SK-N-DZ (cell line): ENCODE results near the gene HIRIP3.
A peak's percentile ranks its signal among the peaks of the same experiment; 100 is the strongest.

Experiments used
- DNase-seq: peaks from one replicate; pipeline ENCODE4 v3.0.0-alpha.2; 2015; ENCODE audit warnings: low spot score

HIRIP3 gene

GRCh38 chr16:29984764-29985147 is 10.7 kb downstream of the HIRIP3 start:
- no peak for DNase-seq

- no peak for DNase-seq
These were observed 11.2 kb downstream of the HIRIP3 start for GRCh38 chr16:29984137-29984763.

GRCh38 chr16:29983420-29984136 is 11.8 kb downstream of the HIRIP3 start:
- no peak for DNase-seq

GRCh38 chr16:29982560-29983419 is 12.6 kb downstream of the HIRIP3 start:
- DNase-seq: no peak

- DNase-seq: no peak
These were observed 16.7 kb downstream of the HIRIP3 start for GRCh38 chr16:29978564-29979270.

GRCh38 chr16:29978081-29978480 is 17.3 kb downstream of the HIRIP3 start:
- no peak for DNase-seq

- no peak for DNase-seq
These were observed 18.2 kb downstream of the HIRIP3 start for GRCh38 chr16:29977063-29977825.

- DNase-seq: no peak
These were observed 19.5 kb downstream of the HIRIP3 start for GRCh38 chr16:29975811-29976511.

- no peak for DNase-seq
These were observed 20.3 kb downstream of the HIRIP3 start for GRCh38 chr16:29975134-29975538.

GRCh38 chr16:29974291-29975133 is 20.9 kb downstream of the HIRIP3 start:
- DNase-seq: no peak

- DNase-seq: peak; percentile 99
These were observed 21.8 kb downstream of the HIRIP3 start, which contains the start of gene TAOK2 for GRCh38 chr16:29973384-29974246. Gene TAOK2 (plus strand): TSS chr16:29973868. CDS start chr16:29977773, 3,905 bp downstream.

GRCh38 chr16:29972992-29973383 is 22.4 kb downstream of the HIRIP3 start:
- no peak for DNase-seq

GRCh38 chr16:29972500-29972899 is 22.9 kb downstream of the HIRIP3 start:
- no peak for DNase-seq

GRCh38 chr16:29971304-29971703 is 24.1 kb downstream of the HIRIP3 start:
- DNase-seq: no peak

GRCh38 chr16:29968205-29968604 is 27.2 kb downstream of the HIRIP3 start:
- DNase-seq: no peak

GRCh38 chr16:29963021-29963743 is 32.2 kb downstream of the HIRIP3 start:
- DNase-seq: no peak

- no peak for DNase-seq
These were observed 32.9 kb downstream of the HIRIP3 start for GRCh38 chr16:29962344-29962994.
